WTC11 (cell line): ENCODE data around the gene TOMM40L. TPM values are rescaled to one million over a fixed set of nuclear protein-coding genes. Genes with fewer than 3 reads are reported as not detected.

Source experiments
- ATAC-seq: fragments of 200-7000 bp; cut with Tn5 transposase; 2 replicates; pipeline ENCODE4 v1.10.0; 2021; ENCODE audit warnings: mild to moderate bottlenecking, moderate library complexity
- CTCF ChIA-PET: fragments of 300-600 bp; sonication (Branson Sonifier 250); formaldehyde crosslinking; loops from one replicate; lab custom pipeline; 2021; ENCODE audit warnings: antibody characterized with exemption; lab: Charles Lee
- POLR2A ChIA-PET: fragments of 350-600 bp; sonication (Branson Sonifier 250); formaldehyde crosslinking; loops from one replicate; lab custom pipeline; 2021; ENCODE audit warnings: antibody characterized with exemption; lab: Charles Lee
- DNase-seq: peaks from one replicate; pipeline ENCODE4 v3.0.0; 2021; ENCODE audit warnings: low spot score
- H3K27ac Mint-ChIP-seq: 2 replicates; pipeline ENCODE4 v1.8.0; 2021; ENCODE audit warnings: mixed read lengths
- H3K27me3 Mint-ChIP-seq: 2 replicates; pipeline ENCODE4 v1.8.0; 2021; ENCODE audit warnings: low read depth, mild to moderate bottlenecking, moderate library complexity, mixed read lengths
- H3K36me3 Mint-ChIP-seq: 2 replicates; pipeline ENCODE4 v1.8.0; 2021; ENCODE audit warnings: mixed read lengths
- H3K4me1 Mint-ChIP-seq: 2 replicates; pipeline ENCODE4 v1.8.0; 2022; ENCODE audit warnings: mixed read lengths
- H3K4me3 Mint-ChIP-seq: 2 replicates; pipeline ENCODE4 v1.8.0; 2021; ENCODE audit warnings: mild to moderate bottlenecking, moderate library complexity, mixed read lengths
- H3K9me3 Mint-ChIP-seq: 2 replicates; pipeline ENCODE4 v1.8.0; 2021; ENCODE audit warnings: mixed read lengths
- ATF1 ChIP-seq: sonication (generic); formaldehyde crosslinking; IDR thresholded peaks from 2 replicates; pipeline ENCODE4 v1.8.1; 2023; ENCODE audit warnings: mild to moderate bottlenecking, moderate library complexity, missing genetic modification reagents
- ATF2 ChIP-seq: sonication (generic); formaldehyde crosslinking; IDR thresholded peaks from 2 replicates; pipeline ENCODE4 v1.8.1; 2022; ENCODE audit warnings: low read depth, missing genetic modification reagents, borderline replicate concordance
- E2F4 ChIP-seq: sonication (generic); formaldehyde crosslinking; IDR thresholded peaks from 2 replicates; pipeline ENCODE4 v1.8.1; 2022; ENCODE audit warnings: low read depth, mild to moderate bottlenecking, moderate library complexity, missing genetic modification reagents, borderline replicate concordance
- GABPB1 ChIP-seq: sonication (generic); formaldehyde crosslinking; IDR thresholded peaks from 2 replicates; pipeline ENCODE4 v1.8.1; 2023; ENCODE audit warnings: mild to moderate bottlenecking, missing genetic modification reagents
- HMGA2 ChIP-seq: fragments of 250-450 bp; sonication (Bioruptor Pico); IDR thresholded peaks from 2 replicates; pipeline ENCODE4 v1.4.0; 2021; ENCODE audit warnings: mild to moderate bottlenecking, moderate library complexity
- JAZF1 ChIP-seq: fragments of 250-450 bp; sonication (Bioruptor Pico); IDR thresholded peaks from 2 replicates; pipeline ENCODE4 v1.9.0; 2021; ENCODE audit warnings: moderate library complexity, mild to moderate bottlenecking, inconsistent platforms
- NFATC4 ChIP-seq: fragments of 250-450 bp; sonication (Bioruptor Pico); IDR thresholded peaks from 2 replicates; pipeline ENCODE4 v1.9.0; 2021; ENCODE audit warnings: mild to moderate bottlenecking
- NFYB ChIP-seq: sonication (generic); formaldehyde crosslinking; conservative IDR thresholded peaks from 2 replicates; pipeline ENCODE4 v1.8.0; 2022; ENCODE audit warnings: low read depth, missing genetic modification reagents
- PRDM15 ChIP-seq: sonication (generic); formaldehyde crosslinking; IDR thresholded peaks from 2 replicates; pipeline ENCODE4 v1.8.0; 2022; ENCODE audit warnings: missing genetic modification reagents
- PRRX2 ChIP-seq: fragments of 250-450 bp; sonication (Bioruptor Pico); IDR thresholded peaks from 2 replicates; pipeline ENCODE4 v1.8.0; 2021; ENCODE audit warnings: mild to moderate bottlenecking
- RORB ChIP-seq: fragments of 250-450 bp; sonication (Bioruptor Pico); IDR thresholded peaks from 2 replicates; pipeline ENCODE4 v1.9.0; 2021; ENCODE audit warnings: mild to moderate bottlenecking
- SMAD4 ChIP-seq: sonication (generic); formaldehyde crosslinking; IDR thresholded peaks from 2 replicates; pipeline ENCODE4 v1.8.0; 2022; ENCODE audit warnings: mild to moderate bottlenecking, missing genetic modification reagents
- ZNF138 ChIP-seq: sonication (generic); formaldehyde crosslinking; conservative IDR thresholded peaks from 2 replicates; pipeline ENCODE4 v1.8.1; 2022; ENCODE audit warnings: mild to moderate bottlenecking, moderate library complexity, missing genetic modification reagents
- total RNA-seq: library from RNA; stranded (reverse); gene quantifications from 3 replicates; pipeline ENCODE4 v1.2.3, GENCODE V29; 2021
- TF ChIP-seq, protein P1 (sequence below): sonication (generic); formaldehyde crosslinking; IDR thresholded peaks from 2 replicates; pipeline ENCODE4 v1.8.1; 2022; ENCODE audit warnings: mild to moderate bottlenecking, moderate library complexity, missing genetic modification reagents
- TF ChIP-seq, protein P2 (sequence below): fragments of 250-450 bp; sonication (Bioruptor Pico); IDR thresholded peaks from 2 replicates; pipeline ENCODE4 v1.9.0; 2021; ENCODE audit warnings: moderate library complexity, mild to moderate bottlenecking, inconsistent platforms, borderline replicate concordance
- TF ChIP-seq, protein P3 (sequence below): sonication (generic); formaldehyde crosslinking; IDR thresholded peaks from 2 replicates; pipeline ENCODE4 v1.8.0; 2023; ENCODE audit warnings: mild to moderate bottlenecking, missing genetic modification reagents
- TF ChIP-seq, protein P4 (sequence below): sonication (generic); formaldehyde crosslinking; IDR thresholded peaks from 2 replicates; pipeline ENCODE4 v1.8.0; 2022; ENCODE audit warnings: mild to moderate bottlenecking, missing genetic modification reagents
- TF ChIP-seq, protein P5 (sequence below): sonication (generic); formaldehyde crosslinking; conservative IDR thresholded peaks from 2 replicates; pipeline ENCODE4 v1.8.1; 2022; ENCODE audit warnings: mild to moderate bottlenecking, missing genetic modification reagents

TOMM40L gene
- total RNA-seq, 1 experiment from 2014 or later = 16.9 TPM

DNA sequence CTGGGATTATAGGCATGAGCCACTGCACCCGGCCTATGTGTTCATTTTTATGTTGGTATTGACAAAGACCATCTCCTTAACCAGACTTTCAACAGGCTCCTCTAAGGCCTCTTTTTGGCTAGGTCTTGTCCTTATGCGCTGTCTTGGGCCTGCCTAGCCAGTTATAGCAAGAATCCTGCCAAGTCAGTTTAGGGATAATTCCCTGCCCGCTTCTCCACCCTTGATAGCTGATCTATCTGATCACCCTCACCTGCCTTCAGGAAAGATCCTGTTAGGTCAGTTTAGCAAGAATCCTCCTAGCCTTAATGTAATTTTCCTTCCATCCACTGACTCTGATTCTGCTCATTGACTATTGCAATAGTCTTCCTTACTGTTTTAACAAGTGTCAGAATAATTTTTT is 46.2 kb upstream of the TOMM40L start:
- Mint-ChIP-seq H3K9me3 (no peaks in the 10 kb centered on the region), H3K27ac (no peak overlapping the region), H3K36me3 (peaks cover 7% of the 10 kb centered on the region), H3K4me3 (no peak overlapping the region), H3K27me3 (no peaks in the 10 kb centered on the region; the same call in 1 of the 2 replicates), H3K4me1 (peaks cover 20% of the 10 kb centered on the region)
- DNase-seq (no peak), ATAC-seq (no peak)
- TF ChIP-seq, protein P1, sequence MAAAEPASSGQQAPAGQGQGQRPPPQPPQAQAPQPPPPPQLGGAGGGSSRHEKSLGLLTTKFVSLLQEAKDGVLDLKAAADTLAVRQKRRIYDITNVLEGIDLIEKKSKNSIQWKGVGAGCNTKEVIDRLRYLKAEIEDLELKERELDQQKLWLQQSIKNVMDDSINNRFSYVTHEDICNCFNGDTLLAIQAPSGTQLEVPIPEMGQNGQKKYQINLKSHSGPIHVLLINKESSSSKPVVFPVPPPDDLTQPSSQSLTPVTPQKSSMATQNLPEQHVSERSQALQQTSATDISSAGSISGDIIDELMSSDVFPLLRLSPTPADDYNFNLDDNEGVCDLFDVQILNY = no peak
- ChIA-PET CTCF (interaction anchor here (0.6 to 1.1 kb wide), 4 partner anchors 22 to 1078 kb away, joined by 3 to 6 read pairs (median 5); partner anchors contain the start of gene NDUFS2), POLR2A (no interaction called here)

GRCh38 chr1:161180639-161181038 is 45.2 kb upstream of the TOMM40L start:
- ATAC-seq = no peak
- DNase-seq = no peak
- TF ChIP-seq, protein P2, sequence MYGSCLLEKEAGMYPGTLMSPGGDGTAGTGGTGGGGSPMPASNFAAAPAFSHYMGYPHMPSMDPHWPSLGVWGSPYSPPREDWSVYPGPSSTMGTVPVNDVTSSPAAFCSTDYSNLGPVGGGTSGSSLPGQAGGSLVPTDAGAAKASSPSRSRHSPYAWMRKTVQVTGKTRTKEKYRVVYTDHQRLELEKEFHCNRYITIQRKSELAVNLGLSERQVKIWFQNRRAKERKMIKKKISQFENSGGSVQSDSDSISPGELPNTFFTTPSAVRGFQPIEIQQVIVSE (CRISPR knock-in tag) = no peak
- TF ChIP-seq NFATC4 (CRISPR knock-in tag) = no peak
- no peak for TF ChIP-seq RORB (CRISPR knock-in tag)
- no peak for TF ChIP-seq ATF1 (CRISPR knock-in tag)
- TF ChIP-seq ZNF138 = no peak
- no peak for TF ChIP-seq PRRX2 (CRISPR knock-in tag)
- no peak for TF ChIP-seq ATF2 (CRISPR knock-in tag)
- TF ChIP-seq GABPB1 = no peak
- TF ChIP-seq JAZF1 (CRISPR knock-in tag) = no peak
- no peak for TF ChIP-seq PRDM15
- no peak for TF ChIP-seq HMGA2
- CTCF ChIA-PET = interaction anchor here (0.9 to 2.5 kb wide), 3 partner anchors 11 to 259 kb away, joined by 4 to 7 read pairs (median 4); partner anchors contain the start of gene PPOX
- H3K4me3 Mint-ChIP-seq = no peak overlapping the region
- H3K9me3 Mint-ChIP-seq = no peaks in the 10 kb centered on the region
- POLR2A ChIA-PET = no interaction called here
- H3K27ac Mint-ChIP-seq = no peak overlapping the region
- 0 out of 2 replicates have a peak, but pooled peaks cover under 1% of the 10 kb centered on the region for H3K36me3 Mint-ChIP-seq
- no peaks in the 10 kb centered on the region; the same call in 1 of the 2 replicates for H3K27me3 Mint-ChIP-seq
- peaks cover 24% of the 10 kb centered on the region for H3K4me1 Mint-ChIP-seq

- H3K27me3 Mint-ChIP-seq = no peaks in the 10 kb centered on the region; the same call in 1 of the 2 replicates
- DNase-seq (no peak), ATAC-seq (no peak)
- ChIA-PET POLR2A (no interaction called here), CTCF (interaction anchor here (1.1 to 2.5 kb wide), 5 partner anchors 12 to 108 kb away, joined by 3 to 7 read pairs (median 3); partner anchors contain the start of genes PPOX and TOMM40L)
- H3K4me3 Mint-ChIP-seq = no peak overlapping the region
- peaks cover 14% of the 10 kb centered on the region for H3K4me1 Mint-ChIP-seq
- no peaks in the 10 kb centered on the region for H3K36me3 Mint-ChIP-seq
- no peak overlapping the region for H3K27ac Mint-ChIP-seq
- H3K9me3 Mint-ChIP-seq = no peaks in the 10 kb centered on the region
- TF ChIP-seq, protein P3, sequence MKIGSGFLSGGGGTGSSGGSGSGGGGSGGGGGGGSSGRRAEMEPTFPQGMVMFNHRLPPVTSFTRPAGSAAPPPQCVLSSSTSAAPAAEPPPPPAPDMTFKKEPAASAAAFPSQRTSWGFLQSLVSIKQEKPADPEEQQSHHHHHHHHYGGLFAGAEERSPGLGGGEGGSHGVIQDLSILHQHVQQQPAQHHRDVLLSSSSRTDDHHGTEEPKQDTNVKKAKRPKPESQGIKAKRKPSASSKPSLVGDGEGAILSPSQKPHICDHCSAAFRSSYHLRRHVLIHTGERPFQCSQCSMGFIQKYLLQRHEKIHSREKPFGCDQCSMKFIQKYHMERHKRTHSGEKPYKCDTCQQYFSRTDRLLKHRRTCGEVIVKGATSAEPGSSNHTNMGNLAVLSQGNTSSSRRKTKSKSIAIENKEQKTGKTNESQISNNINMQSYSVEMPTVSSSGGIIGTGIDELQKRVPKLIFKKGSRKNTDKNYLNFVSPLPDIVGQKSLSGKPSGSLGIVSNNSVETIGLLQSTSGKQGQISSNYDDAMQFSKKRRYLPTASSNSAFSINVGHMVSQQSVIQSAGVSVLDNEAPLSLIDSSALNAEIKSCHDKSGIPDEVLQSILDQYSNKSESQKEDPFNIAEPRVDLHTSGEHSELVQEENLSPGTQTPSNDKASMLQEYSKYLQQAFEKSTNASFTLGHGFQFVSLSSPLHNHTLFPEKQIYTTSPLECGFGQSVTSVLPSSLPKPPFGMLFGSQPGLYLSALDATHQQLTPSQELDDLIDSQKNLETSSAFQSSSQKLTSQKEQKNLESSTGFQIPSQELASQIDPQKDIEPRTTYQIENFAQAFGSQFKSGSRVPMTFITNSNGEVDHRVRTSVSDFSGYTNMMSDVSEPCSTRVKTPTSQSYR = no peak
- TF ChIP-seq, protein P4, sequence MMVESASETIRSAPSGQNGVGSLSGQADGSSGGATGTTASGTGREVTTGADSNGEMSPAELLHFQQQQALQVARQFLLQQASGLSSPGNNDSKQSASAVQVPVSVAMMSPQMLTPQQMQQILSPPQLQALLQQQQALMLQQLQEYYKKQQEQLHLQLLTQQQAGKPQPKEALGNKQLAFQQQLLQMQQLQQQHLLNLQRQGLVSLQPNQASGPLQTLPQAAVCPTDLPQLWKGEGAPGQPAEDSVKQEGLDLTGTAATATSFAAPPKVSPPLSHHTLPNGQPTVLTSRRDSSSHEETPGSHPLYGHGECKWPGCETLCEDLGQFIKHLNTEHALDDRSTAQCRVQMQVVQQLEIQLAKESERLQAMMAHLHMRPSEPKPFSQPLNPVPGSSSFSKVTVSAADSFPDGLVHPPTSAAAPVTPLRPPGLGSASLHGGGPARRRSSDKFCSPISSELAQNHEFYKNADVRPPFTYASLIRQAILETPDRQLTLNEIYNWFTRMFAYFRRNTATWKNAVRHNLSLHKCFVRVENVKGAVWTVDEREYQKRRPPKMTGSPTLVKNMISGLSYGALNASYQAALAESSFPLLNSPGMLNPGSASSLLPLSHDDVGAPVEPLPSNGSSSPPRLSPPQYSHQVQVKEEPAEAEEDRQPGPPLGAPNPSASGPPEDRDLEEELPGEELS (CRISPR knock-in tag) = no peak
- TF ChIP-seq E2F4 (CRISPR knock-in tag) (no peak), SMAD4 (CRISPR knock-in tag) (no peak), NFYB (CRISPR knock-in tag) (no peak)
- TF ChIP-seq, protein P5, sequence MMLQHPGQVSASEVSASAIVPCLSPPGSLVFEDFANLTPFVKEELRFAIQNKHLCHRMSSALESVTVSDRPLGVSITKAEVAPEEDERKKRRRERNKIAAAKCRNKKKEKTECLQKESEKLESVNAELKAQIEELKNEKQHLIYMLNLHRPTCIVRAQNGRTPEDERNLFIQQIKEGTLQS (CRISPR knock-in tag) = no peak
Observed at GRCh38 chr1:161182214-161182613, 43.6 kb upstream of the TOMM40L start.
